DOHH2 (cell line): Measurements from ENCODE around the gene NDUFA9.

Source experiments
- H3F3A ChIP-seq: fragments of 200-600 bp; sonication (generic), shearing (Covaris generic); 2 replicates; pipeline ENCODE4 v1.6.0; 2016; ENCODE audit warnings: antibody characterized with exemption, mild to moderate bottlenecking; ENCODE audit not compliant: control insufficient read depth, insufficient read depth
- H3K27ac ChIP-seq: fragments of 200-600 bp; sonication (generic); 2 replicates; pipeline ENCODE4 v1.5.1; 2014; ENCODE audit warnings: low read depth, mild to moderate bottlenecking, low read length, moderate library complexity
- H3K27me3 ChIP-seq: fragments of 200-600 bp; sonication (generic); 2 replicates; pipeline ENCODE4 v1.6.1; 2014; ENCODE audit warnings: mild to moderate bottlenecking, low read length, mixed read lengths; ENCODE audit not compliant: control insufficient read depth
- H3K36me3 ChIP-seq: fragments of 200-600 bp; sonication (generic); 2 replicates; pipeline ENCODE4 v1.6.1; 2014; ENCODE audit warnings: mild to moderate bottlenecking, low read length, moderate library complexity, mixed read lengths; ENCODE audit not compliant: control insufficient read depth
- H3K4me1 ChIP-seq: fragments of 200-600 bp; sonication (generic); 2 replicates; pipeline ENCODE4 v1.6.1; 2014; ENCODE audit warnings: mild to moderate bottlenecking, low read length, mixed read lengths; ENCODE audit not compliant: control insufficient read depth
- H3K4me2 ChIP-seq: fragments of 200-600 bp; sonication (generic); 2 replicates; pipeline ENCODE4 v1.6.0; 2014; ENCODE audit warnings: mild to moderate bottlenecking, low read length, moderate library complexity
- H3K4me3 ChIP-seq: fragments of 200-600 bp; sonication (generic); 2 replicates; pipeline ENCODE4 v1.5.1; 2014; ENCODE audit warnings: mild to moderate bottlenecking, low read length, mixed read lengths
- H3K79me2 ChIP-seq: fragments of 200-600 bp; sonication (generic); 2 replicates; pipeline ENCODE4 v1.6.1; 2014; ENCODE audit warnings: mild to moderate bottlenecking, low read length, mixed read lengths; ENCODE audit not compliant: control insufficient read depth
- H3K9me2 ChIP-seq: fragments of 200-600 bp; sonication (generic); replicated peaks from 2 replicates; pipeline ENCODE4 v1.6.1; 2014; ENCODE audit warnings: mild to moderate bottlenecking, low read length, mixed read lengths; ENCODE audit not compliant: control insufficient read depth
- H3K9me3 ChIP-seq: fragments of 200-600 bp; sonication (generic); 2 replicates; pipeline ENCODE4 v1.6.1; 2014; ENCODE audit warnings: antibody characterized with exemption, low read length, mixed read lengths; ENCODE audit not compliant: control insufficient read depth, insufficient read depth
- H4K20me1 ChIP-seq: fragments of 200-600 bp; sonication (generic); 2 replicates; pipeline ENCODE4 v1.6.0; 2014; ENCODE audit warnings: low read depth, mild to moderate bottlenecking, antibody characterized with exemption, low read length, moderate library complexity; ENCODE audit not compliant: control insufficient read depth, insufficient read depth
- EZH2phosphoT487 ChIP-seq: fragments of 200-600 bp; sonication (generic); IDR thresholded peaks from 2 replicates; pipeline ENCODE4 v1.6.1; 2017; ENCODE audit warnings: borderline replicate concordance, mild to moderate bottlenecking, antibody characterized with exemption, low read length, moderate library complexity, mixed read lengths
- TF ChIP-seq, protein P1 (sequence below): fragments of 200-600 bp; sonication (generic); IDR thresholded peaks from one replicate; pipeline ENCODE4 v1.5.1; 2014; ENCODE audit warnings: antibody characterized with exemption, mild to moderate bottlenecking, low read depth, low read length; ENCODE audit not compliant: poor library complexity, severe bottlenecking

NDUFA9 gene

DNA sequence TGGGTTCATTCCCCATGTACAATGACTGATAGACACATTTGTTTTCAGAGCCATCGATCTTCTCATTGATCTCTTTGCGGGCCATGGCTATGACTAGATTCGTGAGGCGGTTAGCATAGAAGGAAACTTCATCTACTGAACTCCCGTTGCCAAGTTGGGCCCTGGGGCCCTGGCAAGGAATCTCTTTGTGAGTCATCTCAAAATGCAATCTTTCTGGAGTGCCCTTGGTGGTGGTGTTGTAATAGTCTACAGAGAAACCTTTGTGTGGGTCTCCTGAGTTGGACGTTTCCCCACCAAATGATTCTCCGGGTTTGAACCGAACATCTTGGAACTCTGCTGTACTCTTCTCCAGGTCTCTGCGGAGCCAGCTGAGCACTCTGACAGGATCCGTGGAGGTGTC, 20.5 kb upstream of the NDUFA9 start:
- no peaks in the 10 kb centered on the region for H3K36me3 ChIP-seq
- no peaks in the 10 kb centered on the region for H3K4me1 ChIP-seq
- H3K9me2 ChIP-seq: no peaks in the 10 kb centered on the region
- no peaks in the 10 kb centered on the region for H3K9me3 ChIP-seq
- H3K4me2 ChIP-seq: no peak overlapping the region
- H3K79me2 ChIP-seq: no peaks in the 10 kb centered on the region
- H4K20me1 ChIP-seq: no peaks in the 10 kb centered on the region
- TF ChIP-seq, protein P1, sequence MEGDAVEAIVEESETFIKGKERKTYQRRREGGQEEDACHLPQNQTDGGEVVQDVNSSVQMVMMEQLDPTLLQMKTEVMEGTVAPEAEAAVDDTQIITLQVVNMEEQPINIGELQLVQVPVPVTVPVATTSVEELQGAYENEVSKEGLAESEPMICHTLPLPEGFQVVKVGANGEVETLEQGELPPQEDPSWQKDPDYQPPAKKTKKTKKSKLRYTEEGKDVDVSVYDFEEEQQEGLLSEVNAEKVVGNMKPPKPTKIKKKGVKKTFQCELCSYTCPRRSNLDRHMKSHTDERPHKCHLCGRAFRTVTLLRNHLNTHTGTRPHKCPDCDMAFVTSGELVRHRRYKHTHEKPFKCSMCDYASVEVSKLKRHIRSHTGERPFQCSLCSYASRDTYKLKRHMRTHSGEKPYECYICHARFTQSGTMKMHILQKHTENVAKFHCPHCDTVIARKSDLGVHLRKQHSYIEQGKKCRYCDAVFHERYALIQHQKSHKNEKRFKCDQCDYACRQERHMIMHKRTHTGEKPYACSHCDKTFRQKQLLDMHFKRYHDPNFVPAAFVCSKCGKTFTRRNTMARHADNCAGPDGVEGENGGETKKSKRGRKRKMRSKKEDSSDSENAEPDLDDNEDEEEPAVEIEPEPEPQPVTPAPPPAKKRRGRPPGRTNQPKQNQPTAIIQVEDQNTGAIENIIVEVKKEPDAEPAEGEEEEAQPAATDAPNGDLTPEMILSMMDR: no peak
- TF ChIP-seq EZH2phosphoT487: no peak
- H3F3A ChIP-seq: no peaks in the 10 kb centered on the region
- H3K4me3 ChIP-seq: no peak overlapping the region
- no peak overlapping the region for H3K27ac ChIP-seq
- H3K27me3 ChIP-seq: peaks cover 10% of the 10 kb centered on the region

DNA sequence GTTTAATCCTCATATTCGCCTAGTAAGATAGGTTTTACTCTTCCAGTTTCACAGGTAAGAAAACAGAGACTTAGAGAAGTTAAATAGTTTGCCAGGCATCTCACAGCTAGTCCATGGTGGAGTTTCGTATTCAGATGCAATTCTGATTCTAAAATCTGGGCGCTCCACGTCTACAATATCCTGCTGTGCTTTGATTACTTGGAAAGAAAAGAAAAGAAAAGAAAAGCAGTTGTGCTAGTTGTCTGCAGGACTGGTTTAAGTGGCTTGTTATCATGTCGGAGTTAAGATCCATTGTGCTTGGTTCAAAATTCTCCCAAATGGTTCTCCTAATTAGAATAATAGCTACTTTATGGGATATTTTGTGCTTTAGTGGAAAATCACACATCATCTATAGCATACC, 18.7 kb upstream of the NDUFA9 start:
- no peak overlapping the region for H3K4me3 ChIP-seq
- H3K36me3 ChIP-seq: no peaks in the 10 kb centered on the region
- no peaks in the 10 kb centered on the region for H4K20me1 ChIP-seq
- H3K27me3 ChIP-seq: peaks cover 10% of the 10 kb centered on the region
- H3K4me2 ChIP-seq: no peak overlapping the region
- no peaks in the 10 kb centered on the region for H3K9me3 ChIP-seq
- no peaks in the 10 kb centered on the region for H3K9me2 ChIP-seq
- no peaks in the 10 kb centered on the region for H3K79me2 ChIP-seq
- H3F3A ChIP-seq: no peaks in the 10 kb centered on the region
- no peaks in the 10 kb centered on the region for H3K4me1 ChIP-seq
- TF ChIP-seq, protein P1: no peak
- TF ChIP-seq EZH2phosphoT487: no peak
- no peak overlapping the region for H3K27ac ChIP-seq

DNA sequence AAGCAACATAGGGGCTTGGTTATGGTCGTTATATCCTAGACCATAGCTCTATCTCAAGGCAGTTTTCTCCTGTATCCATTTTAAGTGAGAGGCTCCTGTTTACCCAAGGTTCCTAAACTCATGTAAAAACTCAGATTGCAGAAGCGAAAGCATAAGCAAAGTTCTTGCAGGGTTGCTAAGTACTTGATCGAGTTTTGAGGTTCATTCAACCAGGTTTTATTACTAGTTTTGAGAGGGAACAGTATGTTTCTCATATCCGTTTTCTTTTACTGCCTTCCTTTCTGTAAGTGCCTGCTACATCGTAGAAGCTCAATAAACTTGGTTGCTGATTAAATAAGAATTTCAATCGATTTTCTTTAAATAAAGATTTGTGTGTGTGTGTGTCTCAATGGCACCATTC, 5.2 kb upstream of the NDUFA9 start:
- Histone ChIP-seq H3K79me2 (peaks cover 8% of the 10 kb centered on the region), H3K36me3 (no peaks in the 10 kb centered on the region), H3K4me2 (no peak overlapping the region), H3K4me3 (no peak overlapping the region), H3K27ac (no peak overlapping the region), H3K27me3 (peaks cover 3% of the 10 kb centered on the region; the same call in 1 of the 2 replicates), H3K9me2 (no peaks in the 10 kb centered on the region), H3K4me1 (peaks cover 10% of the 10 kb centered on the region), H3F3A (no peaks in the 10 kb centered on the region), H4K20me1 (no peaks in the 10 kb centered on the region), H3K9me3 (no peaks in the 10 kb centered on the region)
- TF ChIP-seq, protein P1: no peak
- TF ChIP-seq EZH2phosphoT487: no peak

DNA sequence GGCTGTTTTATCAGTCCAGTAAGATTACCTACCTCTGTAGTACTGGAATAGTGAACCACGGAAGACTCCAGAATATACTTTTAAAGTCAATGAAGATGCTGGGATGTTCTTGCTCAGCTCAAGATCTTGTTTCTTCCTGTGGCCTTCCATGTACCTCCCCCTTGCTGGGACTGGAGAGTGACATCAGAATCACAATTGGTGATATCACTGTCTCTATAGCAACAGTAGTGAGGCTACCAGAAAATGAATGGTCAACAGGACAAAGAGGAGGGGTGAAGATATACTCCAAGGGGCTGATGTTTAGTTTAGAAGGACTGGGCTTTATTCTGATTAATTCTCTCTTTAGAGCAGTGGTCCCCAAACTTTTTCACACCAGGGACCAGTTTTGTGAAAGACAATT, 3.9 kb upstream of the NDUFA9 start:
- Histone ChIP-seq H3K9me3 (no peaks in the 10 kb centered on the region), H3K4me1 (peaks cover 13% of the 10 kb centered on the region), H3K27me3 (peaks cover 3% of the 10 kb centered on the region; the same call in 1 of the 2 replicates), H3K79me2 (peaks cover 20% of the 10 kb centered on the region), H3K36me3 (no peaks in the 10 kb centered on the region), H3K4me2 (no peak overlapping the region), H3K9me2 (no peaks in the 10 kb centered on the region), H3K27ac (no peak overlapping the region), H4K20me1 (no peaks in the 10 kb centered on the region), H3F3A (no peaks in the 10 kb centered on the region), H3K4me3 (no peak overlapping the region)
- TF ChIP-seq EZH2phosphoT487: no peak
